ENCODE measurements around the gene SLC35A2.

The SLC35A2 gene

DNA sequence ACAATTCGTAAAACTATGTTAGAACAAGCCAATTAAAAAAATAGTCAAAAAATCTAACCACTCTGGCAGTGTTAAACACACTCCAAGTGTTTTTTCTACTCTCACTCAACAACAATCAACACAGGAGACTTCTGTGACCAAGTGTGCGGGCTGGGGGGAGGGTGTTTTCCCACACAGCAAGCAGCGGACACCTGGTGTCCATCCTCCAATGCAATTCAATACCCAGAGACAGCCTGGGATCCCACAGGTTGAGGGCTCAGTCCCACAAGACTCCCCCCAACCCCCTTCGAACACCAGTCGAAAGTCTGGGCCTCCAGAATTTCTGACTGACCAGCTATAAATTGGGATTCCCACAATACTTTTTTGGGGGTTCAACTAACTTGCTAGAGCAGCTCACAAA lies 15.7 kb upstream of the SLC35A2 start:
- no peak for DNase-seq

DNA sequence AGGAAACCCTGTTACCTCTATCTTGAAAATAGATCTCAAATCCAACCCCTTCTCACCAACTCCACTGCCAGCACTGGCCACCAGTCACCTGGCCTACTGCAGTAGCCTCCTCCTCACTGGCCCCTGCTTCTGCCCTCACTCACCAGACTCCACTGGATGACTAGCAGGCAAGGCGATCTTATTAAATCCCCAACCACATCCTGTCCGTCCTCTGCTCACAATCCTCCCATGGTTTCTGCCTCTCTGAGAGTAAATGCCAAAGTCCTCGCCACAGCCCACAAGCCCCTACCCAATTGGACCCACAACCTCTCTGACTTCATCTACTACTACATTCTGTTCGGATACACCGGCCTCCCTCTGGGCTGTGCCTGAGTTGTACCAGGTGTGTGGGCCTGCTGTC lies 12.8 kb upstream of the SLC35A2 start:
- no peak for DNase-seq

DNA sequence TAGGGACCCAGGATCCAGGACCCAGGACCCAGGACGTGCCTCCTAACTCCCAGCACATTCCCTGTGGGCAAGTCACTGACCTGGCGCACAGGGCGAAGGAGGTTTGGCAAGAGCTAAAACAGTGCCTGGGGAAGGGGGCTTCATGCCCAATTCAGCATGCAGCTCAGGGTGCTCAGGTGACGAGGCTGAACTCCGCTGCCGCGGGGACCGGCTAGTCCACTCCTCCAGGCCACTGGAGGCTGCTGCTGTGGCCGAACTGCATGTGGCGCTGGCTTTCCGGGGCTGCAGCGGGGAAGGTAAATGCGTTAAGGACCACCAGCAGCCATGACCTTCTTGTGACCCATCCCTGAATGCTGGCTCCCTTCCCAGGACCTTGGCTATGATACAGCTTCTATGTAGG lies 12.3 kb upstream of the SLC35A2 start:
- no peak for DNase-seq

DNA sequence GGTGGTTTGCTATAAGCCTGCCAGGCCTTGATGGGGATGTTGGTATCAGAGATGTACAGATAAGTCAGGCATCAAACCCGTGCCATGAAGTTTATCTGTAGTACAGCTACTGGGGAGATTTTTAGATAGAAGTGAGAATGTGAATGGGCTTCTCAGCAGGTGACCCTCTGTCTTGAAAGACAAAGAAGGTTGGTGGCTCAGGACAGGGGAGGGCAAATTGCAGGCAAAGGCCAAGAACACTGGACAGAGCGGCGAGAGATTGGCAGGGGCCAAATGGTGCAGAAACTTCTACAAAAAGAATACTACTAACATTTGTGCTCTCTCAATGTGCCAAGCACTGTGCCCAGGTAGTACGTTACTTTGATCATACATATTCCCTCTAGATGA lies 9.3 kb upstream of the SLC35A2 start:
- no peak for DNase-seq

DNA sequence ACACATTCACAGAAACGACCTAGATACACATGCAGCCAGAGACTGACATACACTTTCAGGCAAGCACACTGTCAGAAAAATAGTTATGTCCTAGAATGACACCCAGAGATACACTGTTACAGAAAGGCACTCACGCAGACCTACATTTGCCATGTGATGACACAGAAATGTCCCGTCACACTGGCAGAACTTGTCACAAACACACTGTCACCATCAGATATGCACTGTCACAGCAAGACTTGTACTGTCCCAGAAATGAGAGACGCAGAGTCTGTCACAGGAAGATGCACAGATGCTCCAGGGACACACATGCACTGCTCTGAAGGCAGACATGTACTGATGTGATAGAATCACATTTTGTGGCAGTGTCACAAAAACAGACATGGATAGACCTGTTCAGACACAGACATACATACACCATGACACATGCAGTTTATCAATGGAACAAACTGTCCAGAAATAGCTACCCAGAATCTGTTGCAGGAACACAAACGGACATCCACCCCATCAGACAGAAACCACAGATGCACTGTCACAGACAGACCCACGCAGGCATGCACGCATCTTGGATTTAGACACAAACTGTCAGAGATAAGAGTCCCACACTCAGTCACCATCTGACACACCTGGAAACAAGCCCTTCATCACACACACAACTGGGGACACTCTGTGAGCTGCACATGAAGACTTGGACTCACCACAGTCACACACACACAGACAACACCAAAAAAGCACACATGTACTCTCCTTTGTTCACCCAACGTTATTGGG lies 8.7 kb upstream of the SLC35A2 start:
- DNase-seq = peak; percentile 59

DNA sequence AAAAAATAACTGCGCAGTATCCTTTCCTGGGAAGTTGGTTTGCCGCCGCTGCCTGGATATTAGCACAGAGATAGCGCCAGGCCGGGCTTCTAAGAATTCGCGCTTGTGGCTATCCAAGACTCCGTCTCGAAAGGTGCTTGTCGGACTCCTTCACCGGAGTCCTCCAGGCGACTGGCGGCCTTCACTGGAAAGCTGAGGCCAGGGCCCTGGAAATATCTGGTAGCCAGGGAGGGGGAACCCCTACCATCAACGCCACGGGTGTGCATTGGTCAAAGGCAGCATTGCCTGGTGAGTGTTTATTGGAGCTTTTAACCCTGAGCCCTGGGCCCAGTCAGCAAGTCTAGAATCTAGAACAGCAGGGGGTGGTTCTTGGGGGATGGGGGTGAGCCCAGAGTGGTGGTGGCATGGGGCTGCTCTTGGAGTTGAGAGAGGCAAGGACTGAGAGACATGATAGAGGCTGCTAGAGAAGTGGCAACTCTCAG lies 8.0 kb upstream of the SLC35A2 start:
- DNase-seq = peak; percentile 62

DNA sequence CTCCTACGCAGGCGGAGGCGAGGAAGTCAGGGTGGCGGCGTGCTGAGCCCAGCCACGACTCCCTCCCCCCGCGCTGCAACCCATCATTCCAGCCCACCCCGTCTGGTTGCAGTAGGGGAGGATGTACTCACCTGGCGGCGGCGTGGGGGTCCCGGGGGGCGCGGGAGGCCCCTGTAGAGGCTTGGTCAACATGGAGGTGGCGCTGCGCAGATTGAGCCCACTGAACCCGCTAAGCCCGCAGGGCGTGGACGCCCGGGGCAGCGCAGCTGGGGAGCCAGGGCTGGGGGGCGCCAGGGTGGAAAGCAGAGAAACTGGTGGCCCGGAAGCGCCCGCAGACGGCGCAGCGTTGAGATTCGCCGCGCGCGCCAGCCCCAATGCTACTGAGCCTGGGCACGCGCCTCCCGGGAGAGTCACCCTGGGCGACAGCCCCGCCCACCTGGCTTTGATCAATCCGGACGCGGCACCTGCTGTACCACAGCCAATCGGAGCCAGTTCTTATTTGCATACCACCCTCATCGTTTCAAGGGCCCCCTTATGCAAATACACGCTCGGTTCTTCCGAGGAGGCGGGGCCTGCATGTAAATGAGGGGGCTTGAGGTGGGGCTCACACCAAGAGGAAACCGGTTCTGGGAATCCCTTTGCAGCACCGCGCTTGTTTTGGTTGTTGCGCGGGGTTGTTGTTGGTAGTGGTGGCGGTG lies 7.3 kb upstream of the SLC35A2 start, which contains the start of gene PIM2:
Gene PIM2 (minus strand): TSS at position 382 of the 698 bp plus-strand sequence. CDS start 190 bp downstream, at position 192.
- peak; percentile 97 for DNase-seq

DNA sequence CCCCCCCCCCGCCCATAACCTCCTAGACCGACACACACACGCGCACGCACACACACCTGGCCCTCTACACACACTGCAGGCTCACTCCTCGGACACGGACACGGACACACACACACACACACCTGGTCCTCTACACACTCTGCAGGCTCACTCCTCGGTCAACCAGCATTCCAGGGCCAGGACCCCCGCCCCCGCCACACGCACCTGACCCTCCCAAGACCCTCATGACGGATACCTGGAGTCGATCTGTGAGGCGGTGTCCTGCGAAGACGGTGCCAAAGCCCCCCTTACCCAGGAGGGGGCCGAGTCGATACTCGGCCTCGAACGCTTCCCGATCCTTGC lies 6.8 kb upstream of the SLC35A2 start:
- no peak for DNase-seq

DNA sequence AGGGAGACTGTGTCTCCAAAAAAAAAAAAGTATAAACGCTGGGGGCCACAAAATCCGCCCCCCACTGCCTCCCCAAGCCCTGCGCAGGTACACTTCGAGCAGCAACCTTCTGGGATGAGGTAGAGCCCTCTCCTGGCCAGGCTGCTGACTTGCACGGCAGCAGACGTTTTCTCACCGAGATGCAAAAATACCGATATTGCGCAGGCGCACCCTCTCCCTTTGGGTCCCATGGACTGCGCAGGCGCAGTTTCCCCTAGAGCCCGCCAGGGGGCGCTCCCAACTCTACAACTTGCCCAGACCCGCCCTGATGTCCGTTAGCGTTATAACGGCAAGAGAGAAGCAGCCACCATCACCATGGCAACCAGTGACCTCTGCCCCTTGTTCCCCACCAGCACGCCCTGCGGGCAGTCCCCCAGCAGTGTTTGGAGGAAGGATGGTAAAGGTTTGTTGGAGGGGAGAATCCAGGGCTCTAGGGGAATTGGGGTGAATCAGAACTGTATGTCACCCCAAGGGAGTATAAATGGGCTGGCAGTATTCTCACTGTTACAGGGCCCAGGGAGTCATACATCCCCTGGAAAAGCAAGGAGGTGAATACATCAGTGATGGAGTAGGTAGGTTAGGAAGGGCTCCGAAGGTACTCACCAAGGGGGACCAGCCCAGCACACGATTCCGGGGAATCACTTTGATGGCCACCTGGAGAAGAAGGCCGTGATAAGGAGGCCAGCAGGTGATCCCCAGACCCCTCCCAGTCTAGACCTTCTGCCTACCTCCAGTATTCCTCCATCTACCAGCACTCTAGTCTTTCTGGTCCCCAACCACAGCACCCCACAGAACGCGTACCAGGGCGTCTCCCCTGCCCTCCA lies 5.9 kb upstream of the SLC35A2 start:
- peak; percentile 94 for DNase-seq

DNA sequence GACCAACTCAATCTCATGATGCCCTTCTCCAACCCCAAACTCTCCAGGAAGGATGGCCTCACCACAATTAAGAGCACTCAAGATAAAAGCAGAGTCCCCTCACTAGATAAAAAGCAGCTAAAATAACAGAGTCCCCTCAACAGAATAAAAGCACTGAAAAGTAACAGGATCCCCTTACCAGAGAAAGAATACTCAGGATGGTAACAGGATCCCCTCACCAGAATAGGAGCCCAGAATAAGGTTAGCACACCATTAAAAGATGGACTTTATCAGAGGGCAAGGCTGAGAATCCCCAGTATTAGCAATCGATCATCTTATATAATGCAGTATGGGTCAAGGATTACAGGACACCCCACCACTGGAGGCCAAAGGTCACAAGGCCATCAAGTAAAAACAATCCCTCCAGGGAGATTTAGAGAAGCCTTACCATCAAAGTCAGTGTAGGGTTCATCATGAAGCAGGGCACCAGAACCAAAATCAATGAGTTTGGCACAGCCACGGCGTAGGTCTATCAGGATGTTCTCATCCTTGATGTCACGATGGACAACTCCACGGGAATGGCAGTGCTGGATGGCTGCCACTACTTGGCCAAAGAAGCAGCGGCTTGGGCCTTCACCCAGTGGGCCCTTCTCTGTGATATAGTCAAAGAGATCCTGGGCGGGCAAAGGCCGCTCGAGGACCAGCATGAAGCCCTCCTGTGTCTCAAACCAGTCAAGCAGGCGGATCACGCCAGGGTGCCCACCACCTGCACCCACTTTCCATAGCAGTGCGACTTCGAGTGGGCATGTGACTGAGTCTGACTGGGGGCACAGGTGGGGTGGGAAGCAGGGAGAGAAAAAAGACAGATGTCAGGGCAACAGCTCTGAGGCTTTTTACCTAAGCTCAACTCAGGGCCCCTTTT lies 3.4 kb upstream of the SLC35A2 start:
- no peak for DNase-seq

DNA sequence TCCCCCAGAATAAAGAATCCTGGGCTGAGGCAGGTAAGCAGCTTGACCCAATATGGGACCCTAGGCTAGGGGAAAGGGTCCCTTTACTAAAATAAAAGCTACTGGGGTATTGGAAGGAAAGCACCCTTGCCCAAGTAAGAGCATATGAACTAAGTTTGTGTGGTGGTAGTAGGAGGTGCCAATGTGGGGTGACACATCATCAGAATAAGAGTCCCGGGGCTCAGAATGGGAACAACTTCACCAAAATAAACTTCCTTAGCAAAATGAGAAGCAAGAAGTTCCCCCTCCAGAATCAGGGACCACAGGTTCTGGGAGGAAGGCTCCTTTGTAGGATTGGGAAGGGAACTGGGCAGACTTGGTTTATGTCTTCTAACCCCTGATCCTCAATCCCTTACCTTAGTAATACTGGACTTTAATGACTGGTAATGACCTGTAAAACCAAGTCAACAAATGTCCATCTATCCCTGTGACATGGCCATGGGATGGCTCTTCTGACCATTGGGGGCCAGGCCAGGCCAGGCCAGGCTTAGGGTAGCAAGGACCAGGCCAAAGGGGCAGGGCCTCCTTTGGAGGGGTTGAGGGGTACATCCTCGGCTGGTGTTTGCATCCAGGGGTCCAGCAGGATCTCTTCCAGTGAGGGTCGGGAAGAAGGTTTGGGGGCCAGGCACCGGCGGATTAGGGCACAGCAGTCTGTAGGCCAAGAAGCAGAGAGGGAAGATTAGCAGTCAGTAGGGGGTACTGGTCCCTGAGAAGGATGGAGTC lies 2.3 kb upstream of the SLC35A2 start:
- no peak for DNase-seq

DNA sequence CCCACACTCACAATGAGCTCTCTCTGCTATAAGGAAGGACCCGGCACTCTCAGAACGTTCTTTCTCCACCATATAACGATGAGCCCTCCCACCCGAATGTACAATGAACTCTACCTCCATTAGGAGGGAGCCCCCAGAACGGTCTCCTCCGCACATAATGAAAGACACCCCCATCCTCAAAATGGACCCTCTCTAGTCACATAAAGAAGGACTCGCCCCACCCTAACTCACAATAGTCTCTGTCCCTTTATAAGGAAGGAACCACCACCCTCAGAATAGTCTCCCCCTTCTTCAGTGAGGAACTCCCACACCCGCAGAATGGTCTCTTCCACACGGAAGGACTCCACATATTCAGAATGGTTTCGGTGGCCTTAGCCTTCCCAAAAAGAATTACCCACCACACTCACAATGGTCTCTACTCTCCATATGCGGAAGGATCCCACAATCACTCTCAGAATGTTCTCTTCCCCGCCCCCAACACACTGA lies 477 bp downstream of the SLC35A2 start:
- DNase-seq = no peak

DNA sequence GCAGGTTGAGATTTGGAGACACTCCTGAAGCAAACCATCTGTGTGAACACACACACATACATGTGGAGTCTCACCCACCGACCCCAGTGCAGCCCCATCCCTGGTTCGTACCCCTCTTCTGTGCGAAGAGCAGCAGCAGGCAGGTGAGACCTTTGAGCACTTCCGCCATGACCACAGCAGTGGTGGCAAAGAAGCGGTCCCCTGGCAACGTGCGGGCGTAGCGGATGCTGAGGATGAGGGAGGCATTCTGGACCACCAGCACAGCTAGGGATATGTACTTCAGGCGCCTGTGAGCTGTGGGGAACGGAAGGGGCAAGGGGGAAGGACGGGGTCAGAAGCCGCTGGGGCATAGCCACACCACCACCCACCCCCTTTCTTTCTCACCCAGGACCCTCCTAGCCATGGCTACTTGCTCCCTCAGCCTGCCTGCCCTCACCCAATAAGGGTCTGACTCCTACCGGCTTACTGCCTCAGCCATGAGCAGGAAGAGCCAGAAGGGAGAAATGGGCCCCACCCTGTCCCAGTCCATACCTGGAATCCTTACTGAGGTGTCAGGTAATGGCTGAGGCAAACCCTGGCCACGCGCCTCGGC lies 1.6 kb downstream of the SLC35A2 start:
- peak; percentile 39 for DNase-seq

DNA sequence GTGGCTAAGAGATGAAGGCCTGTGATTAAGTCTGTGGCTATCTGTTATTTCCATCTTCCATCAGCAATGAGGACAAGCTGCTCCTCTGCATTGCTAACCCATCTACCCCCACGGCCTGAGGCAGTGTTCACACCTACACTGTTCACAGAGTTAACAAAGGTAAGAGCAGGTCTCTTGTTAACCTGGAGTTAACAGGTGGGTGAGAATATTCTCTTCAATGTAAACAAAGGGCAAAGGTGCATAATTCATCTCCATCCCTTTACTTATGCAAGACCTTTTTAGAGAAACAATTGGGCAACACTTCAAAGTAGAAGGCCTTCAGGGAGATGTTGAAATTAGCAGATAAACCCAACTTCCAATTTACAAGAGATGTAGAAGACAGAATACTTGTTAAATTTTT lies 2.8 kb downstream of the SLC35A2 start:
- no peak for DNase-seq

DNA sequence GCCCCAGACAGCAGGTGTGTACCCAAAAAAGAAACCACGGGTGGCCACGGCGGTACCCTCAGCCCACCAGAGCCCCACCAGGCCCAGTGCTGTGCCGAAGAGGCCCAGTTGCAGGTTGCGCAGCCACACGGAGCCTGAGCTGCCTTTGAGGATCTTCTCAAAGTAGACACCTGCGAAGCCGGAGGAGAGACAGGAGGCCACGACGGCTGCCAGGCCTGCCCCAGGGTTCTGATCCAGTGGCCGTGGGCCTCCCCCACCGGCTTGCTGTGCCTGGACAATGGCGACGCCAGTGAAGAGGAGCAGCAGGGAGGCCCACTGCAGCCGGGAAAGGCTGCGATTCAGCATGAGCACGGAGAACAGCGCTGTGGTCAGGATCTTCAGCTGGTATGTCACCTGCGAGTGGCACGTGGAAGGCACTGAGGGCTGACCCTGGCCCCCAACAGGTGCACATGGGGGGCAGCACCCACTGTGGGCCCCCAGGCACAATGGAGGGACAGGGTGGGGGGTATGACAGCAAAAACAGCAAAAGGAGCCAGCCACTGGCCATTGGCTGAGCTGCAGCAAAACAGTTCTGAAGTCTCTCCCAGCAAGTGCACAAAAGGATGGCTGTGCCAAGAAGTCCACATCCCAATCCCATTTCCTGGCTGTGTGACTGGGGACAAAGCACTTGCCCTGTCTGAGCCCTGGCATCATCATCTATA lies 6.2 kb downstream of the SLC35A2 start:
- DNase-seq = no peak

DNA sequence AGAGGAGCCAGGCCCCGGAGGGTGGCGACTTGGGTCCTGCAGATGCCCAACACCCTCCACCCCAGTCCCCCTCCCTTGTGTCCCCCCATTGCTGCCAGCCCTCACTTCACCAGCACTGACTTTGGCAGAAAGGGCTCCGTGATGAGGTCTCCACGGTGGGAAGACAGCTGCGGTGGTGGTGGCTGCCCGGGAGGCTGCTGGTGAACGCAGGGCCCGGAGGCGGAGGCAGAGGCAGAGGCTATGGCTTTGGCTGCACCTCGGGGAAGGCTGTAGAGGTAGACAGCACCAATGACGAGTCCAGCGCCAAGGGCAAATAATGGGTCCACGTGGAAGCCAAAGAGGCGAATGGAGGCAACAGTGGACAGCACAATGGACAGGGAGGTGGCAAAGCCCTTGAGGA lies 6.8 kb downstream of the SLC35A2 start:
- no peak for DNase-seq

DNA sequence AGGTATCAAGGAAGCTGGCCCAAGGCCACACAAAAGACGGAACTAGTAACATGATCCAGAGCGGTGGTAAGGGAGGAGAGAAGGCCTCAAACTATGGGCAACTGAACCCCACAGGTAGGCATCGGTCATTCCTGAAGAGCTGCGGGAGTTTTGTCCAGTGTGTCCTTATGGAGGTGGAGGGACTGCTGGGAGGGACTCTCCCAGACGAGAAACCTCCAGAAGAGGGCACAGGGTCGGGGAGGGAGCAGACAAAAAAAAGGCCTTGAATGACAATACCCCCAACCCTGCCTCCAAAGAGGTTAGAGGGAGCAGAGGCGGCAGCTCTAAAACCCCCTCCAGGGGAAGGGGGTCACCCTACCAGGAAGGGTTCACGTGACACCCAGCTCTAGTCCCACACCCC lies 7.3 kb downstream of the SLC35A2 start:
- DNase-seq = no peak

DNA sequence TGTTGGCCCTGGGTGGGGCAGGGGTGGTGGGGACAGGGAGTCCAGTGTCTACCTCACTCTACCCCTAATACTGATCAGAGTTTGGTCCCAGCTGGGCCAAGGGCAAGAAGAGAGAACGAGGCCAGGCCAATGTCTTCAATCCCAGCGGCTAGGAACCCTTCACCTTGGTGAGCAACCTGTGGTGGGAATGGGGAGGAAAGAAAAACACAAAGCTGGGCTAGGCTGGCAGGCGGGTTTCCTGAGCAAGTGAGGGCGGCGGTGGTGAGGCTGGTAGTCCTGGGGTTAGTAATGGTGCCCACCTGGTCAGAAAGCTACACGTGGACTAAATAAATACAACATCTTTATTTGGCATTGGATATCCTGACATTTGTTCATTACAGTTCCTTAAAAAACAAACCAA lies 8.2 kb downstream of the SLC35A2 start:
- no peak for DNase-seq

DNA sequence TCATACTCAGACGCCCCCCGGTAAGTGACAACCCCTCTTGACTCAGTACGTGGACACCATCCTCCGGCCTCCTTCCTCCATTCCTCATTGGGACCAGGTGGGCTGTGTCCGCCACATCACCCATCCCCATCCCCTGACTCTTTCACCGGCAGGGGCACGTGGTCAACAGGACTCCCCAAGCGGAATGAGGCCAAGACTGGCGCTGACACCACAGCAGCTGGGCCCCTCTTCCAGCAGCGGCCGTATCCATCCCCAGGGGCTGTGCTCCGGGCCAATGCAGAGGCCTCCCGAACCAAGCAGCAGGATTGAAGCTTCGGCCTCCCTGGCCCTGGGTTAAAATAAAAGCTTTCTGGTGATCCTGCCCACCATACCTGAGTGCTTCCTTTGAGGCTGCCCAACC lies 8.7 kb downstream of the SLC35A2 start:
- DNase-seq = no peak

DNA sequence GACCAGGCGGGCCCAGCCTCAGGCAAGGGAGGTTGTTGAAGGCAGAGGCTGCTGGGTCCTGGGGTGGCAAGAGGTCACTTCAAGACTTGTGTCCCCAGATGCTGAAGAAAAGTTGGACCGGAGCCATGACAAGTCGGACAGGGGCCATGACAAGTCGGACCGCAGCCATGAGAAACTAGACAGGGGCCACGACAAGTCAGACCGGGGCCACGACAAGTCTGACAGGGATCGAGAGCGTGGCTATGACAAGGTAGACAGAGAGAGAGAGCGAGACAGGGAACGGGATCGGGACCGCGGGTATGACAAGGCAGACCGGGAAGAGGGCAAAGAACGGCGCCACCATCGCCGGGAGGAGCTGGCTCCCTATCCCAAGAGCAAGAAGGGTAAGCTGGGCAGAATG lies 9.3 kb downstream of the SLC35A2 start:
- no peak for DNase-seq

Measured in CD4-positive, alpha-beta T cell treated with Interleukin-17A for 1 hour (primary cell).